Activated T-cell treated with anti-CD3 and anti-CD28 coated beads, Interleukin-2, amount 50 U/mL, for 48 hours (primary cell): ENCODE results near the gene A1CF.
"Not testable (repeated sequence)": the region's sequence is repeated elsewhere in the genome, so short reads cannot be mapped to it uniquely, and the experiment has no call there.

Source experiments
- DNase-seq, 2 experiments: peaks; one replicate each; pipeline ENCODE4 v3.0.0-alpha.2; 2020

Gene A1CF

DNA sequence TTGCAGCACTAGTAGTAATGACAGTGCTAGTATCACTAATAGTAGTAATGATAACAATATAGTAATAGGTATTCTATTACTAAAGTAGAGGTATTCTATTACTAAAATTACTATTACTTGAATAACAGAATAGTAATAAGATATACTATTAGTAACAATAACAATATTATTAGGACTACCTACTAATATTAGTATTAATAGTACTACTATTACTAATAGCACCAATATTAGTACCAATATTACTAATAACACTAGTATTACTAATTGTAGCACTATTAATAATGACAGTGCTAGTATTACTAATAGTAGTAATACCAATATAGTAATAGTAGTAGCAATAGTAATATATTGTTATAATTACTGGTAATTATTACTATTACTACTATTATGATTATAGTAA lies 24.1 kb downstream of the A1CF start:
- no peak for DNase-seq

DNA sequence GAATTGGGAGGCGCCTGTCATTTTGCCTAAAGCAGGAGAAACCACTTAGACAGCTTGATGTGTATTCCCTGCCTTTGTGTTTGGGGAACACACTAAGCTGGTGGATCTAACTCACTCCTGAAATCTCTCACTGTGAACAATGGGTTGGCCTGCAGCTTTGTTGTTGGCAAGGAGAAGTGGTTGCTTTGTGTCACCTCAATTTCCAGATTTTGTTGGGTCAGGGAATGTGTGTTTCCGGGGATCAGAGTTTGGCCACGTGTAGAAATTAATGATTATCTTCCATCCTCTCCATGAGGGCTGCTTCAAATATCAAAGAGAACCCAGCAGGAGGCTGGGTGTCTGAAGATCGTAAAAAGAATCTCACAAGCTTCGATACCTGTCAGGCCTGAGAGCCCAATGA lies 27.8 kb downstream of the A1CF start:
- no peak for DNase-seq

DNA sequence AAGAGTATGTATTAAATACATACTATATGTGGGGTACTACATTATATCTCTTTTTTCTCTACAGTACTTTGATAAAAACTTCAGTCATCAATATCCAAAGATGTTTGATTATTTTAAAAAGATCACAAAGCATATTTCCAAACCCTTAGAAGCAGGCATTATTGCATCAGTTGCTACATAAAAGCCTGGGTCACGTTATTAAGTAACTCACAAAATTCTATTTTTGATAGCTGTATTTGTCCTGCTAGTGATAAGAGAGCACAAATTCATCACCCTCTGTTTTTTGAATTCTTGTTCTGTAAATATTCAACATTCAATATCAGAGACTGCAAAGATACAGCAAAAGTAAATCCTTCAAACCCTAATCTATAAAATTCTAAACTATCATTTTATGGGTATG lies 30.0 kb downstream of the A1CF start:
- DNase-seq, result no peak

DNA sequence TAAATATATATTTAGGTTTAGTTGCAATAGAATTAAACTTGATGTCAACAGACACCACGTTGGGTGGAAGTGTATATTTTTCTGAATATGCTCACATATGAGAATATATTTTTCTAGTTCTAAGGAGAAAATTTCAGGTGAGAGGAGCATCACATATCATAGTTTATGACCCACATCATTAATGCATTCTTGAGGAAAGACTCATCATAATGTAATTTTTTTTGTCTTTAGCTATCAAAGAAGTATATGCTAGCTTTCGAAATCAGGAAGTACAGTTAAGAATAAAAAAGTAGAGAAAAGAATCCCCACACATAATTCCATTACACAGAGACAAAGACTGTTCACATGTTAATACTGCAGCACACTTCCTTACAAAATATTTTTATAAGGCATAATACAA lies 30.4 kb downstream of the A1CF start:
- no peak for DNase-seq

DNA sequence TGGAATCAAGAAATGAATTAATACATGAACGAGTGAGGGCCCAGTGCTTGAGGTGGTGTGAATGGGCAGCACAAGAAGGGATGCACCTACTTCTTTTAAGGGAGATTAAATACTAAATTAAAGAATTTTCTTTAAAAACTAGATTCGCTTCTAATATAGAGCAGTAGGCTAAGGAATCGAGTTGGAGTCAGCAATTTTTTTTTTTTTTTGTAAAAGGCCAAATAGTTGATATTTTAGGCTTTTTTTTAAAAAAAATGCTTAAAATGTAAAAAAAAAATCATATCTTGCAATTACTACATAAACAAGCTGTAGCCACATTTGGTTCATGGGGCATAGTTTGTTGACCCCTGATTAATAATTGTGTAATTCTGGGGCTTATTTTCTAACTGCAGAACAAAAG lies 31.9 kb downstream of the A1CF start:
- no peak for DNase-seq

DNA sequence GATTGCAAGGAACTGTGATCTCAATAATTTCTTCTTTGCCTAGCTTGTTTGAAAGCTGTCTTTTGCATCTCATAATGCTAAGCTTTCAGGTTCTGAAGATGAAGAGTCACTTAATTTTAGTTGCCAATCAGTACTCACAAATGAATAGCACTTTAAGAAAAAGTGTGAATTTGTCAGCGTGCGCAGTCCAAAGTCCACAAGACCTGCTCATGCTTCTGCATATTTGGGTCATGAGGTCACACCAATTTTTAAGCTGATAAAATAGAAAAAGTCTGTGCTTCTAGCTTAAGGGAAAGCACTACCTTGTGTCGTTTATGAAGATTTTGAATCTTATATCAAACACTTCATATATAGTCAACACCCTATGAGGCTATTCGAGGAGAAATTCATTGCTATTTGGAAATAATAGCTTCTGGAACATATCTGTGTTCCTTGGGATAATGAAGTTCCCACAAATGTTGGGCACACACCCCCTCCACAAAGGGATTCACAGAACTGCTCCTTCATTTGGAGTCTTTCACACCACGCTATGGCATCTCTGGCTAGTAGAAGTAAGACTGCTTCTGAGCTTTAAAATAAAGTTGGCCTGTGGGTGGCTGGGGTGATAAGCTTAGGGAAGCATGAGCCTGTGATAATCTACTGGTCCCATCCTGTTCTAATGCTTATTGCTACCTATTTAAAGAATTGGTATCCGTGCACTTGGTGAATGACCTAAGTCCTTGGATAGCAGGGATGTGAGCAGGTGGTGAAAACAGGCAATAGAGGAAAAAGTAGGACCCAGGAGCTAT lies 33.3 kb downstream of the A1CF start:
- DNase-seq, result no peak

DNA sequence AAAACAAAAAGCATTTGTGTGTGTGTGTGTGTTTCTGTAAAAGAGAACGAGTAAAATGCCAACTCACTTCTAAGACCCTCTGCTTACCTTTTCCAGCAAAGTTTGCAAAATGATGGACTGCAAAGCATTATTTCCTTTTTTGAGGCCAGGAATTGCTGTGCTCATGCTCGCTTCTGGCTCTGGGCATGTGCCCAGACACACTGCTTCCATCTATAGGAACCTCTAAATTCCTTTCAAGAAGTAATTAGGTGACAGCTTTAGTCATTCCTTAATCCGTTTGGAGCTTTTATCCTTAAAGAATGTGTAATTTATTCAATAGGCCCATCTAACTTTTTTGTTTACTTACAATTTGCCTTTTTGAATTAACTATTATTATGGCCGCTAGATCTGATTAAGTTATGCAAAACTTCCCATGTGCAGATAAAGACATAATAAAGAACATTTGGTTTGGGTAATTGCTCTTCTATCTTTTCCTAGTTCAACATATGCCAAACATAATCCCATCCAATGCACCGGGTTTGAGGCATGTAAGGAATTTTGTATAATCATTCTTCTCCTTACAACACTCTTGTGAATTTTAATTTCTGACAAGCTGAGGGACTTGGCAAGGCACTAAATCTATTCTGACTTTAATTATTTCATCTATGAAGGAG lies 34.7 kb downstream of the A1CF start:
- DNase-seq, result no peak

DNA sequence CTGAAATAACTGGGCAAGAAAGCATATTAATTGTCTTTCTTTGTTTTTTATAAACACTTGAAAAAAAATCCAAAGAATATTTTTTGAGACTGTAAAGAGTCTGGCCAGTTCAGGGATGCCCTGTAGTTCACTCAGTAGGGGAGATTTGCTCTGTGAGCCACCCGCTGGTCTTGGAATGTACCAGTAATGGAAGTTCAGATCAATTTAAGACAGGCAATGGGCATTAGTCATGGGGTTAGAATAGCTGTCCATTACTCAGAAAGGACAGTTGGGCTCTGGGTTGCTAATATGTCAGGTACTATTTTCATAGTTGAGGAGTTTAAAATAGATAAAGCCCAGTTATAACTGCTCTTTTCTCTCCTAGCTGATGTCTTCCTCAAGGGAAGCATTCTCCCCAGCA lies 38.7 kb downstream of the A1CF start:
- DNase-seq, result no peak

DNA sequence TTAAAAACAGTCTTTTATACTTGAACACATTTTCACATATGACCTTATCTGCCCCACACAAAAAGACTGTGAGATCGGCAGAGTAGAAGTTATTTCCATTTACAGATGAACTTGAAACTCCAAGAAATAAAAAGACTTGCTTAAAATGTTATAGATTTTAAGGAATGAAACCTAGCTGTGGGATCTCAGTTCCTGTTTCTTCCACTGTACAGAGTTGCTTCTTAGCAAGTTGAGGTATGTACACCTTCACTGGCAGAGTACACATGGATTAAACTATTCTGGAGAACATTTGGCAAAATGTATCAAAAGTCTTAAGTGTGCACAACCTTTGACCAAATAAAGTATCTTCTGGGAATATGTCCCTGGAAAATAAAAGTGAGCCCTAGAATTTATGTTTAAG lies 48.3 kb downstream of the A1CF start:
- DNase-seq, result no peak

DNA sequence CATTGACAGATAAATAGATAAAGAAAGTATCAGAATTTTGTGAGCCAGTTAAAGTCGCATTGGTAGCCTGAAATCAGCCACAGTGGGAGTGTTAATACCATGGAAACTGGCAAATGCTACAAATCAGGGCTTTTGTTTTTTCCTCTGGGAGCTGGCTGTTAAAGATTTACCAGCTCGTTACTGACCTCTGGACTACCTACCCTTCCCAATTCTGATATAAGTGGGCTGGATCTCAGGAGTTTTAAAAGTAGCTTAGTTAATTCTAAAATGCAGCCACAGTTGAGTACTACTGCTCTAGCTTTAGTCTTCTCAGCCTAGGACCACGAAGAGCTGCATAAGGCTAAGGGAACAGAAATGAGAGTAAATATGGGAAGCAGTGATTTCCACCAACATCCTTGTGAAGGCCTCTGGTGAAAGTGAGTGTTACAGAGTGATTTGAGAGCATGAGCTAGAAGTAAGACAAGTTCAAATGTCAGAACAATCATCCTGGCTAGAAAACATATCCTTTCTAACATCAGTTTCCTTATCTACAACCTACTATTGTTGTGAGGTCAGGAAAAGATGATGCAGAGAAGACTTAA lies 53.2 kb downstream of the A1CF start:
- DNase-seq, result no peak

DNA sequence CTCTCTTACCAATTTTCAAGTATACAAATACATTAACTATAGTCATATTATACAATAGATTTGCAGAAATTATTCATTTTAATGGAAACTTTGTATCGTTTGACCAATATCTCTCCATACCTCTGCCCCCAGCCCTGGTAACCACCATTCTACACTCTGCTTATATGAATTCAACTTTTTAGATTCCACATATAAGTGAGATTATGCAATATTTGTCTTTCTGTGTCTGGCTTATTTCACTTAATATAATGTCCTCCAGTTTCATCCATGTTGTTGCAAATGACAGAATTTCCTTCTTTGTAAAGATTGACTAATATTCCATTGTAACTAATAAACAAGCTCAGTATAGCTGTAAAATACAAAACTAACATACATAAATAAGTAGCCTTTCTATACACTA lies 55.4 kb downstream of the A1CF start:
- DNase-seq, result no peak

DNA sequence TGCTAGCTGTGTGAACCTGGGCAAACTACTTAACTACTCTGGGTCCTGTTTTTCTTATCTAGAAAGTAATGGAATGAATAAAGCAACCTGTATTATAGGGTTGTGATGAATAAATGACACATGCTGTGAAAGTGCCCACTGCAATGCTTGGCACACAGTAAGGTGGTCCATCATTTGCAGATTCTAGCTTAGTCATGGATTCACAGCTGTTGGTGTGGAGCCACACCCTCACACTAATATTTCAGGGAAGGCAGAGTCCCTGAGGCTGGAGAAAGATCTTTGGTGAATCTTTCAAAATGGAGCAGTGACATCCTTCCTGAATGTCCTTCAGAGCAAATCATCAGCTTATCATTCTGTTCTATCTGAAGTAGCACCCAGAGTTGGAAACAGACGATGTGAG lies 60.6 kb downstream of the A1CF start:
- no peak for DNase-seq

DNA sequence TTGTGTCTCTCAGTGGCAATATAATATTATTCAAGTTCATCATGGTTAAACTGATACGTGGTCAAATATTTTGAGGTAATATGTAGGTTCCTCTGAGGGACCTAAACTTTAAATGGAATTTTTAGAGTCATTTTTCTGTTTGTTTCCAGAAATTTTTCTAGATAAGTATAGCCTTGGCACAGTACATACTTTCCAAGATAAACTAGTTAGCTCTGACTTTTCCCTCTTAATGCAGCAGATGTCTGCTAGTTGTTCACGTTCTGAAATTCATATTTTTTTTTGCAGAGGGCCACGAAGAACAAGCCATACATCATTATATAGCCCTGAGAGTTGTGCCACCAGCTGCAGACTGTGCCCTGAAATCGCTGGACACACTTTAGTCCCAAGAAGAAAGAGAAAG lies 61.6 kb downstream of the A1CF start:
- DNase-seq, result no peak

DNA sequence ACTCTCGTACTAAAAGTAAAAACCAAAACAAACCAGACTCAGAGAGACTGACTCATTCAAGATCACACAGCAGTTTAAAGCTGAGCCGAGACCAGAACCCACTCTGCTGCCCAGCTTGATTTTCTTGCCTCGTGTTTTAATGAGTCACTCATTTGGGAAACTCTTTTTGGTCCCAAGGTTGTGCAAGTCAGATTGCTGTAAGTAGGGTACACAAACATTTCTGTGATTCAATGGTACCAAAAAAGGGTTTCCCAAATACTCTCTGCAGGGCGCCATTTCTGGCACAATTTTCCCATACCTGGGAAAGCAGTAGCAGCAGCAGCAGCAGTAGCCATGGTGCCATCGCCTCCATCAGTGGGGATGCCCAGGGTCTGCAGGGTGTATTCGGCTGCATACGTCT lies 75.8 kb downstream of the A1CF start:
- DNase-seq, result no peak

DNA sequence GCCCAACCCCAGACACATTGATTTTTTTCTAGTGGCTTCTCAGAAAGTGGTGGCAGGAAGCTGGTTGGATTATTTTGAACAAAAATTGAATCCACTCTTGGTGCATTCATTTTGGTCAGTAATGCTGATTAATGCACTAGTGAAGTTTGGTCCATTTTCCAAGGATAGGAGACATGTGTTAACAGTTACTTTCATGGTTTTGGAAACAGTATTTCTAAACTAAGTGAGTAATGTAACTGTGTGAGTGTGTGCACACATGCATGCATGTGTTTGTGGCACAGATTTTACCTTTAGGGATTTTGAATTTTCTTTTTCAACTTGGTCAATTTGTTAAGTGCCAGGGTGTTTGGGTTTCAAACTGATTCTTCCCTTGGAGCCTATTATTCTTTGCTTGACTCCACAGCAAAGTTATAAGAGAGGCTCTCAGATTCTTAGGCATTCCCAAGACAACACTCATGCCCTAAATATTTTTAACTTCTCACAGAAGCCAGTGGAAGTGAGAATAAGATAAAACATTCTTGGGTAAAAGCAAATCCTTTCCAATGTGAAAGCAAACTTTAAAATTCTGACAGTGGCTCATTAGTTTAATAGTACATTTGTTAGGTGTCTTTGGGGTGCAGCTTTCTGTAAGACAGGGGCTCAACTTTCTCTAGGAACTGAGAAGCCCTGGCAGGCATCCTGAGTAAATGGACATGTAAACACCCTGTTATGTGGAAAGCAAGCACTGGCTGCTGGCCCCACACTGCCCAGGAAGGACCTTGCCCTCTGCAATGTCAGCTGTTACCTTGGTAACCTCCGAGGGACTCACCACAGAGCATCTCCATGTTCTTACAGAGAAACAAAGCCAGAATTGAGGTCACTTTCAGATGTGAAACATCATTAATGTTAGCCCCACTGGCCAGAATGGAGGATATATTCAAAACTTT lies 77.3 kb downstream of the A1CF start:
- no peak for DNase-seq

DNA sequence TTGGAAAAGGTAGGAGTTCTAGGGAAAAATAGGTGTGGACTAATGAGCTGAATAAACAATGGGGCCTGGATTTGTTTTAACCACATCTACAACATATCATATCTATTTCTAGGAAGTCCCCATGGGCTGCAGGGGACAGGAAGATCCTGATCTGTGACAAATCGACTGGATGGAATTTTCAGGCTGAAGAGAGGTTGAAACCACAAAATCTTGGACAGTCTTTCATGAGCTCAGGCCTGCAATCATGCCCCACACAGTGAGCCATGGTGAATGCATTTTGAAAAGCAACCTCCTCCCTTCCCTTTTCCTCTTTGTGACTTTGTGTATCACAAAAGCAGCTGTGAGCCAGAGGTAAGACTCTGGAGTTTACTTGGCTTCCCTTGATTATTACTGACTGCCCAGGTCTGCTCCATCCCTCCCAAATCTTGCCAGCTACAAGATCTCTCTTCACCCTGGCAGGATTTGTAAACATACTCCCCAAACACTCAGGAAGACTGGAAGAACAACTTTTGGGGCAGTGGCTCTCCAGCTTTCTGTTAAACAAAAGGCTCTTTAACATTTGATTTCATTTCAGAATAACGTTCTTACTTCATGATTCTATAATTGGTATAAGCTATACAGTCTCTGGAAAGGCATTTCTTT lies 79.3 kb downstream of the A1CF start:
- no peak for DNase-seq

DNA sequence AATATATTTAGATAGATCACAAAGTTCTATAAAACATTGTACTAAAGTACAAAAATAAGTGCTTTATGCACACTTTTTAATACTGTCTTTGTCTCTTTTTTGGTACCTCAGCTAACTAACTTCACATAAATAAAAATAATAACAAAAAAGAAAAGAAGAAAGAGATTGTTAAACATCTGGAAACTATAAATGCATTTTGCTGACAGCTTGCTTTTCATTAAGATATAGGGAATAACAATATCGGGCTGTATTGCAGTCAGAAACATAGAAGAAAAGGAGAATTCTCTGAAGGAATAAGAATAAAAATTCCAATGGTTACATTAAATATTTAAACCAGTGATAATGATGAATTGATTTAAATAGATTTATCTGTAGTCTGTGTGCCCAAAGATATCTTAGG lies 85.8 kb downstream of the A1CF start:
- DNase-seq, result no peak

DNA sequence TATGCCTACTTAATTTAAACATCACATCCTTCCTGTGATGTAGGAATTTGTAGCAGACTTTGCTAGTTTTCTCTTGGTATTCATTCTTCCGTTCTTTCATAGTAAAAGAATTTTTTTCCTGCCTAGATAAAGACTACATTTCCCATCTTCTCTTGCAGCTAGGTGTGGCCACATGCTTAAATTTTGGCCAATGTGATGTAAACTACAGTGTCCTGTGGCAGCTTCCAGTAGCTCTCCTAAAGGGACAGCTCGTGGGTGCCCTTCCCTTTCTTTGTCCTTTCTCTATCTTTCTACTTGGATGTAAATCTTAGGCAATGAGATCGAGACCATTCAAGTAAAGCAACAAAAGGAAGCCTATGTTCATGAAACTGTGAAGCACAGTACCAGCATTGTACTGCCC lies 87.1 kb downstream of the A1CF start:
- no peak for DNase-seq

DNA sequence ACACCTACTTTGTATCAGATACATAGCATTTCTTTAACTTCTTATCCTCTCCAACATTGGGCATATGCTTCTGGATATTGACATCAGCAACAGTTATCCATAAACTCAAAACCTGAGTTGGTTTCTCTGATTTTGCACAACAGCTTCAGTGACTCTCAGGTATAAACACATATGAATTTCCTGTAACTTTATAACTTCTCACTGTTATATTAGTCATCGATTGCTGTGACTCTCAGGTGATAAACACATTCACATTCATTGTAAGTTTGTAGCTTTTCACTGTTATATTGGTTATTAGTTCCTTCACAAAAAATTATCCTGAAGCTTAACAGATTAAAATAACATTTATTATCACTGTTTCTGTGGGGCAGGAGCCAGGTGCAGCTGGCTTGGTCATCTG lies 88.7 kb downstream of the A1CF start:
- DNase-seq, result no peak

DNA sequence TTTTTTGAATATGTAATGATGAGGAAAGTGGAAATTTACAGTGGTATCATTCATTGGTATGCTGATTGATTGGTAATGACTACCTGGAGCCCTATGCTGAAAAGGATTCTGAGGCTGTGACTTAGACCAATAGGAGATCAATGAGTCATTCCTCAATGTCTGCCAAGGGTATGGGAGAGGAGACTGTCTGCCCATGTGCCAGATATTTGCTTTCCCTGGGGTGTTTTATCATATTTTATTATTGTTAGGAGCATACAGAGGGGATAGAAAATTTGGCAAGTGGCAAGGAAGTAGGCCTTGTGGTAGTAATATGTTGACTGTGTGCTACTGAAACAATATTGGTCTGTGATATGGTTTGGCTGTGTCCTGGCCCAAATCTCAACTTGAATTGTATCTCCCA lies 90.9 kb downstream of the A1CF start:
- no peak for DNase-seq

DNA sequence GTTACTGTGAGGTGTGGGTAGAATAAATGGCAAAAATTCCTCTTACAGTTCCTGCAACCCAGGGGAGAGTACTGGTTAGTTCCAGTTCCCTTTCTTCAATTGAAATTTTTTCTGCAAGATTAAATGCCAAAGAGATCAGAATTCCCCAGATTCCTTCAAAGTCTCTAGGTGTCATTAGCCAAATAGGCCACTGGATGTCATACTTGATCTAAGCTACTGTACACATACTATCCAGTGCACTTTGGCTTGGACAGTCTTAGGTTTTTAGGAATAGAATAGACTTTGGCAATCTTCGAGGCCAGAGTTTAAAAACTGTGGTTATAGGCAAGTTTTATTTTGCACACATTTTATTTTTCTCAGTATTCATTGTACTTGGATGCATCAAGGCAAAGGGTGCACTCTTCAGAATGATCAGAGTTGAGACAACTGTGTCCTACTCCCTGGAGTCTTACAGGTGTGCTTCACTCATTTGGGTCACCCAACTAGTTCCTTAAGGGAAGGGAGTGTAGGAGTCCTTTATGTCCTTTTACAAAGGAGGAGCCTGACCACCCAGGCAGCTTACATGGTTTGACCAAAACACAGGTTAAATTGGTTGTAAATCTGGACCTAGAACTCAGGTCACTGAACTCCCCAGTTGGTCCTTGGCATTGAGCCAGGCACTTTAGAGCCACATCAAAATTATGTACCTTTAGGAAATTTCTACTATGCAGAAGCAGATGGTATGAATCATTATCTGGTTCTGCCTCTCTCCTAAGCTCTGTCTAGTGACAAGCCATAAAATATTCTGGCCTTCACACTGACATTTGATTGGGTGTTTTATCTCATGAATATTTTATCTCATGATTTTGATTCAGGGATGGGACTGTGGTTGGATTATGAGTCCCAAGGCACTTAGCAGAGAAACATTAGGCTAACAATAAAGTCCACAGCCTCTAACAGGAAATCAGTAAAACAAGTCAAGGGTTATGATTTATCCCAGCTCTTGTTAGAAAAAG lies 96.2 kb downstream of the A1CF start:
- no peak for DNase-seq

DNA sequence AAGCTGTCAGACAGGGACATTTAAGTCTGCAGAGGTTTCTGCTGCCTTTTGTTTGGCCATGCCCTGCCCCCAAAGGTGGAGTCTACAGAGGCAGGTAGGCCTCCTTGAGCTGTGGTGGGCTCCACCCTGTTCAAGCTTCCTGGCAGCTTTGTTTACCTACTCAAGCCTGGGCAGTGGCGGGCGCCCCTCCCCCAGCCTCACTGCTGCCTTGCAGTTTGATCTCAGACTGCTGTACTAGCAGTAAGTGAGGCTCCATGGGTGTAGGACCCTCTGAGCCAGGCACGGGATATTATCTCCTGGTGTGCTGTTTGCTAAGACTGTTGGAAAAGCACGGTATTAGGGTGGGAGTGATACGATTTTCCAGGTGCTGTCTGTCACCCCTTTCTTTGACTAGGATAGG lies 97.5 kb downstream of the A1CF start:
- not testable (repeated sequence) for DNase-seq
